ENCODE measurements around the gene SRC.

The SRC gene

DNA sequence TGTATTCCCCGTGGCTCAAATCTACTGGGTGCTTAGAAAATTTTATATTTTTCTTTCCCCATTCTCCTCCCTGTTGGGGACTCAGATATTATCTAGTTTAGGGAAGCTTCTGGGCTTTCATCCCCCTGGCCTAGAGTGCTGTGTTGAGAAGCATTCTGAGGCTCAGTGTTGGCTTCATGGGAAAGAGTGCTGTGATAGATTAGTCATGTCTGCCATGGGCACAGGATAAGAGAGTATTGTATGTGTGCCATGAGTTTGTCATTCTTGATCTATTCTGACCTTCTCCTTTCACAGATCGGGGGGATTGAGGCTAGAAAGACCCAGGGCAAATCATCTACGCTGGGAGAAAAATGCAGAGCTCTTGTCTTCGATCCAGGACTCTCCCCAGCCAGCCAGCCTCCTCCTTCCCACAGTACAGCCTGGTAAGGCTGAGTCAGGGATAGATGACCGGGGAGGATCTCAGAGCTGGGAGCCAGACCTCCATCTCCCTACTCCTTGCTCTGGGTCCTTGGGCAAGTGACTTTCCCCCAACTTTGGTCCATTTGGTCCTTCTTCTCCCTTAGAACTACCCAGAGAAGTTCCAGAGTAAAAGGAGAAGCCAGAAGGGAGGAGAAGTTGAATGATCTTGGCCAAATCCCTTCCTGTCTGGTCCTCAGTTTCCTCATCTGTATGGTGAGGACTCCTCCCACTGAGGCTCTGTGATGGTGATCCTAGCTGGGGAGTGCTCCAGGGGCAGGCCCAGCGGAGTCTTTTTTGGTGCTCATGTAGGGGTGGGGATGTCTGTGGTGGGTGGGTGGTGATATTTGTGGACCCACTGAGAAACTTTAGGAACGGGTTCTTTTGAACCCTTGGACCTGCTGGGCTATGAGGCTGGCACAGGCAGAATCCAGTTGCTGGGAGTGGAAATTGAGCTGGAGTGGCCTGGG is 5.0 kb downstream of the SRC start:
- in situ Hi-C loops (cut with HindIII; ENCODE audit: low pct_unique_long_range_greater_than_20kb, low sequenced_read_pairs), result no loop called here
- no peak for DNase-seq (ENCODE audit: low read depth in 1 of 2, low spot score in 1 of 2)
- no peak for TF ChIP-seq JUND (IDR thresholded peaks at IDR 0.05; ENCODE audit: low read depth)

DNA sequence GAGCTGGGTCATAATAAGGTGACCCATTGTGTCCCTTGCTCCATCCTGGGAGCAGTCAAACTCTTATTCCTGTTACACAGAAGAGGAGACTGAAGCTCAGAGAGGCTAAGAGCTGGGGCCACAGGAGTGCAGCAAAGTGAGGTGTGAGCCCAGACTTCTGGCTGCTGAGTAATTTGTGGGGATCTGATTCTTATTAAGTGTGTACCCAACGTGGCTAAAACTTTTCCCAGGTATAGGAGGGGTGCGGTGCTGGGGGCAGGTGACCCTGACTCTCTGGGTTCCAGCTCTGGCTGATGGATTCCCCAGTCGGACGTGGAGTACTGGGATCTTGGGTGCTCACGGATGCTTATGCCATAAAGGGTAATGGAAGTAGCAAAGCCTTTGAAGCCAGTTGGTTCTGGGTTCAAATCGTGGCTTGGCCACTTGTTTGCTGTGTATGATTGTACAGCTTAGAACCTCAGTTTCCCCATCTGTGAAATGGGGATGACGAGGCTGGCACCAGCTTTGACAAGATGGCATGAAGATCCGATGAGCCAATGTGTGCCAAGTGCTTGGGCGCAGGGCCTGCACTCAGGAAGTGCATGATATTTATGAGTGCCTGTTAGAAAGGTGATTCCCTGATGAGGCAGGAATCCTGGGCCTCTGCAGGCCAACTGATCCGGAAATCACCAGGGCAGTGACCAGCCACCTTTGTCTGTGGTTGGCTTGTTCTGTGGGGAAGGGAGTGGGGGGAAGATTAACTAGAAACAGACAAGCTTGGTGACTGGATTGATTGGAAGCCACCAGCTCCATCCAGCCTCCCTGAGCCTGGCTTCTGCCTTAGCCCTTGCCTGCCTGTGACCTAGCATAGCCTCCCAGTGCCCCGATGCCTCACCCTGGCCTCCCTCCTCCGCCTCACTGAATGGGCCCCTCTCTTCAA is 6.0 kb downstream of the SRC start:
- TF ChIP-seq JUND (IDR thresholded peaks at IDR 0.05; ENCODE audit: low read depth), result no peak
- in situ Hi-C loops (cut with HindIII; ENCODE audit: low pct_unique_long_range_greater_than_20kb, low sequenced_read_pairs), result no loop called here
- no peak for DNase-seq (ENCODE audit: low read depth in 1 of 2, low spot score in 1 of 2)

DNA sequence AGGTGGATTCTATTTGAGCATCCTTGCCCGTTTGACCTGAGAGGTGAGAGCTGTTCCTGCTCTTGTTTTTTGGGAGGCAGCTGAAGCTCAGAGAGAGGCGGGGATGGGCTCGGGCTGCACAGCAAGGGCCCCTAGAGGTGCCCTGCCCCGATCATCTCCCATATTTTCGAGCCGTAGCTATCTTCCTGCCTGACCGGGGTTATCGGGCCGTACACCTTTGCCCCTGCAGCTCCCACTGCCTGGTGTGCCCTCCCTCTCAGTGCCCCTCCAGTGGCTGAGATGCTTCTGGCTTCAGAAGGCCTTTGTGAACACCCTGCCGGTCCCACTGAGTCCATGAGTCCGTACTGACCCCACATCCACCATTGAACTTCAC is 6.7 kb downstream of the SRC start:
- DNase-seq (ENCODE audit: low read depth in 1 of 2, low spot score in 1 of 2), result no peak
- no peak for TF ChIP-seq JUND (IDR thresholded peaks at IDR 0.05; ENCODE audit: low read depth)
- in situ Hi-C loops (cut with HindIII; ENCODE audit: low pct_unique_long_range_greater_than_20kb, low sequenced_read_pairs), result no loop called here

DNA sequence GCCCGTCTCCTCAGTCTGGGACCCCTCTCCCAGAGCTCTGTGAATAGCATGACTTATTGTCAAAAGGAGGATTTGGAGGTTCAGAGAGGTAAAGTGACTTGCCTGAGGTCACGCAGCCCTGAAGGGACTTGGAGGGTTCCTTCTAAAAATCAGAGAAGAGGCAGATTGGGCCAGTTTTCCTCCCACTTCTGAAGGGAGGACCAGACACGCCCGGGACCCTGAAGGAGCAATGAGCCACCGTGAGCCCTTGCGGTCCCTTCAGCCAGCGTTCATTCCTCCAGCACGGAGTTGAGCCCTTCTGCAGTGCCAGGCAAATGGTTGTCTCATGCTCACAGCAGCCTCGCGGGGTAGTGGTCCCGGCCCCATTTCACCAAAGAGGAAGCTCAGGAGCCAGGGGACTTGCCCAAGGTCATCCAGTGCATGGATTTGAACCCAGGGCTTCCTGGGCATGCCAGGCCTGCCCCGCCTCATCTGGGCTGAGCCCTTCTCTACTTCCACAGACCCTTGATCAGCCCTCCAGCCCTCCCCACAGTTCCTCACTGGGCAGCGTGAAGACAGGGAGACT is 7.4 kb downstream of the SRC start:
- DNase-seq (ENCODE audit: low read depth in 1 of 2, low spot score in 1 of 2), result no peak
- TF ChIP-seq JUND (IDR thresholded peaks at IDR 0.05; ENCODE audit: low read depth), result no peak
- in situ Hi-C loops (cut with HindIII; ENCODE audit: low pct_unique_long_range_greater_than_20kb, low sequenced_read_pairs), result no loop called here

DNA sequence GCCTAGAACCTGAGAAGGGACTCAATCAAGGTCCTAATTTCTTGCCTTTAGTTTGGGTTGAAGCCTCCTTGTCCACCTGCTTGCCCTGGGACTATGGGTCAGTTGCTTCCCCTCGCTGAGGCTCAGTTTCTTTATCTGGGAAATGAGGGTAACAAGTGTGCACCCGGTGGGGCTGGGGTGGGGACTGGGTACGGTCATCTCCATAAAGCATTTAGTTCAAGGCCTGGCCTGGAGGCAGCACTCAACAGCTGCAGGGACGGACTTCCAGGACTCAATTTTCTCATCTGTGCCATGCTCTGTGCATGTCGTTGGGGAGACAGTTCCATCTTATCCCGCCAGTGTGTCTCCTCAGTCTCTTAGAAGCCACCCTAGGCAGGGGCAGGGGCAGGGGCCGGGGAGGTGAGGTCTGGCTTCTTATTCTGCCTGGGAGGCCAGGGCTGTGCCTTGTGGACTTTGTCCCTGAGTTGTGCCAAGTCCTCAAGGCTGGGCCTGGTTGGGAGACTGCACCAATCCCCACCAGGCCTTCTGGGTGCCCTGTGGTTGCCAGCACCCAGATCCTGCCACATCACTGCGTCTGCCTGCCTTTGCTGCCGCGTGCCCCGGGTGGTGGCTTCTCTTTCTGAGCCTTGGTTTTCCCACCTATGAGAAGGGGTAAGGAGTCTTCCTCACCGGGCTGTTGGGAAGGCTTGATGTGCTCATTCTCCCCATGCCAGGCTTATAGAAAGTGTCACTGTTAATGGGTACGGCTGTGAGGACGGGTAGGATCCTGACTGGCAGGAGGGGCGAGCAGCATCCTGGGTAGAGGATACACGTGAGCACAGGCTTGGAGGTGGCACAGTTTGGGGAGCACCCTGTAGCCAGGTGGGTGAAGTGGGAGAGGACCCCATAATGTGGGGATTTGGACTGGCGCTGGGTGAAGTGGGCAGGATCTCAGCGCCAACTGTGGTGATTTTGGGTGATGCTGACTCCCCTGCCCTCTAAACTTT is 8.6 kb downstream of the SRC start:
- in situ Hi-C loops (cut with HindIII; ENCODE audit: low pct_unique_long_range_greater_than_20kb, low sequenced_read_pairs), result no loop called here
- TF ChIP-seq JUND (IDR thresholded peaks at IDR 0.05; ENCODE audit: low read depth), result no peak
- no peak for DNase-seq (ENCODE audit: low read depth in 1 of 2, low spot score in 1 of 2)

DNA sequence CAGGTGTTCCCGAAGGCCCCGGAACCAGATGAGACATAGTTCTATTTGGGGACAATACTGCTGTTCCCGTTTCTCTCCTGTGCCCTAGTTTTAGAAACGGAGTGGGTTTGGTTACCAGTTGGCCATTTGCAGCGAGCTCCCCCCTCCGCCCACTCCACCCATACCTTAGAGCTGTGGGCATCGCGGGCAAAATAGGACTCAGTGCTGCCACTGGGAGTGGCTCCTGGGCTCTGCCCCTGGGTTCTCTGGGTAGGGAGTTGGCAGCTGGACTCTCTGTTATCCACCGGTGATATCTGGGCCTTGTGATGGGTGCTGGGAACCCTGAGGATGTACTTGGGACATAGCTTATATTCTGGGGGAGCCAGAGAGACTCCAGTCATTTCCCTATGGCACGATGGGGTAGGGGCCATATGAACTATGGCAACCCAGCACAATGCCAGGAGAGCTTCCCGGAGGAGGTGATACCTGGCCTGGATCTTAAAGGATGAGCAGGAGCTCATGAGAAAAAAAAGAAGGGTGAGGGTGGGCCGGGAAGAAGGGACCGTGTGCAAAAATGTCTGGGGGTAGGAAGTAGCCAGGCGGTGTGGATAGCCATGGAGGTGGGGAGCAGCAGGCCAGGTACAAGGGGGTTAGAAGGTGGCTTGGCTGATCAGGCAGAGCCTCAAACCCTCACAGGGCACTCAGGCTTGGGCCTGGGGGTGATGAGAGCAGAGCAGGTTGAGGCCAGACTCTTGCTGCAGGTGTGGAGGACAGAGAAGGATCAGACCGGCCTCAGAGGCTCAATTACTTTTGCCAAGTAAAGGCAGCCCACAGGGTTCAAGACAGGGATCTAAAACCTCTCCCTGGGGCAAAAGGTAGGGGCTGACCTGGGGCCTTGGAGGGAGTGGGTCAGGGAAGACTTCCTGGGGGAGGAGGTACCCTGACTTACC is 9.6 kb downstream of the SRC start:
- in situ Hi-C loops (cut with HindIII; ENCODE audit: low pct_unique_long_range_greater_than_20kb, low sequenced_read_pairs), result no loop called here
- no peak for DNase-seq (ENCODE audit: low read depth in 1 of 2, low spot score in 1 of 2)
- TF ChIP-seq JUND (IDR thresholded peaks at IDR 0.05; ENCODE audit: low read depth), result no peak

DNA sequence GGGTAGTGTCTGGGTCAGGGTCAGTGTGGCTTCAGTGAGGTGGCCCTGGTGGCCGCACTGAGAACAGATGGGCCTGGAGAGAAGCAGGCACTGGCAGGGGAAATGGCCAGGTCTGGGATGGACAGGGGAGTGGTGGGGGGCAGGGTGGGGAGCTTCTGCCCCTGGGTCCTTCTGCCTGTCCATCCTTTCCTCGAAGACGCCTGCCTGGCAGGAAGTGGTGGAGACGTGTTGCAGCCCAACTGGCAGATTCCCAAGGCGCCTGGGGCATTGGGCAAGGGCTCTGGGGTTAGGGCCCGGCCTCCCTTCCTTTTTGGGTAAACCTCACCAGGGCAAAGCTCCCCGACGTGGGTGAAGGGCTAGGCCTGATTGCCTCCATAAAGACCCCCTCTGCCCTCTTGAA is 10.4 kb downstream of the SRC start:
- in situ Hi-C loops (cut with HindIII; ENCODE audit: low pct_unique_long_range_greater_than_20kb, low sequenced_read_pairs), result no loop called here
- DNase-seq (ENCODE audit: low read depth in 1 of 2, low spot score in 1 of 2), result peak in 1 of 2 experiments; percentile 37
- TF ChIP-seq JUND (IDR thresholded peaks at IDR 0.05; ENCODE audit: low read depth), result no peak

DNA sequence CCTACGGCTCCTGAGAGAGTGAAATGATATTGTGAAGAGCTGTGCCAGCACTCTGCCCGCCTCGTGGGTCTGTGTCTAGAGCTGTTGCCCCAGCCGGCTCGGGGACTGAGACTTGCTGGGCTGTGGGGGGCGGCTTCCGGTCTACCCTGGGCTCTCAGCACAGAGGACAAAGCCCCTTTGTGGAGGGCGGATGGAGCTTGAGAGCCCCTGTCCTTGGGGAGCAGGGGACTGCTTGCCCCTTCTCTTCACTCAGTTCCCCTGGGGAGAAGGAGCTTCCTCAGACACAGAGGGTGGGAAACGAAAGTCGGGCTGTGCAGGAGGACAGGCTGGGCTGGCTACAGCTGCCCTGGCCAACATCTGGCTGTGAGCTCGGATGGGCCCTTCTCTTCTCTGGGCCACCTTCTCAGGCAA is 11.0 kb downstream of the SRC start:
- no peak for TF ChIP-seq JUND (IDR thresholded peaks at IDR 0.05; ENCODE audit: low read depth)
- in situ Hi-C loops (cut with HindIII; ENCODE audit: low pct_unique_long_range_greater_than_20kb, low sequenced_read_pairs), result no loop called here

DNA sequence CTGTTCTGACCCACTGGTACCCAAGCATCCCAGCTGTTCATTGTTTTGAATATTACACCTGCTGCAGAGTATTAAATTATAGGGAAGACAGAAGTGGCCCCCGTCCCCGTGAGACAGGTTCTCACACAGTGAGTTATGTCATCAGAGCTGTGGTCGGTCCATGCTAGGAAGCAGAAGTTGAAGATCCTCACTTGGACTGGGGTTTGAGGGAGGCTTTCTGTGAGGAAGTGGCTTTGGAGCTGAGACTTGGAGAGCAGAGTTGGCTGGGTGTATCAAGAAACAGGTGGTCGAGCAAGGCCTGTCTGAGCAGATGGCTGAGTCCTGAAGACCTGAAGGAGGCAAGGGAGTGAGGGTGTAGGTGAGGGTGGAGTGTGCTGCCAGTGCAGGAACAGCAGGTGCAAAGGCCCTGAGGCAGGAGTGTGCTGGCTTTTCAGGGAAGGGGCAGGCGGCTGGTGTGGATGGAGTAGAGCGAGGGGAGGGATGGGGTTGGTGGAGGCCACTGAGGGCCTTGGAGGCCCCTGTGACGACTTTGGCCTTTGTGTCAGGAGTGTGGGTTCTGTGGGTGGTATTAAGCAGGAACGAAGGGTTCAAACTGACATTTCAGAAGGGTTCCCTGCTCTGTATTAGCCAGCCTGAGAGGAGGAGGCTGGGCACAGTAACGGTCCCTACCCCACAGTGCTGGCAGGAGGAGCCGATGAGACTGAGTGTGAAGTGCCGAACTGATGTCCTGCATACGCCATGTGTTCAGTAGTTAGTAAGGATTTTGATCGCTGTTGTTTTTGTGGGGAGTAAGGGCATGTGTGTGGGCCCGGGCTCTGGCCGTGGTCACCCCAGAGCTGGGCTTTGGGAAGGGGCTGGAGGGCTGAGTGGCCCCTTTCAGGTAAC is 11.8 kb downstream of the SRC start:
- DNase-seq (ENCODE audit: low read depth in 1 of 2, low spot score in 1 of 2), result no peak
- in situ Hi-C loops (cut with HindIII; ENCODE audit: low pct_unique_long_range_greater_than_20kb, low sequenced_read_pairs), result no loop called here
- no peak for TF ChIP-seq JUND (IDR thresholded peaks at IDR 0.05; ENCODE audit: low read depth)

More for the DNA sequence above, 11.0 kb downstream of the SRC start:
- no peak for DNase-seq (ENCODE audit: low read depth in 1 of 2, low spot score in 1 of 2)

Measured in T47D (cell line).